Measurements from ENCODE around the gene SKAP1.

GRCh38 chr17:48132385-48132784 lies 297.6 kb downstream of the SKAP1 start:
- TF ChIP-seq, protein P1, sequence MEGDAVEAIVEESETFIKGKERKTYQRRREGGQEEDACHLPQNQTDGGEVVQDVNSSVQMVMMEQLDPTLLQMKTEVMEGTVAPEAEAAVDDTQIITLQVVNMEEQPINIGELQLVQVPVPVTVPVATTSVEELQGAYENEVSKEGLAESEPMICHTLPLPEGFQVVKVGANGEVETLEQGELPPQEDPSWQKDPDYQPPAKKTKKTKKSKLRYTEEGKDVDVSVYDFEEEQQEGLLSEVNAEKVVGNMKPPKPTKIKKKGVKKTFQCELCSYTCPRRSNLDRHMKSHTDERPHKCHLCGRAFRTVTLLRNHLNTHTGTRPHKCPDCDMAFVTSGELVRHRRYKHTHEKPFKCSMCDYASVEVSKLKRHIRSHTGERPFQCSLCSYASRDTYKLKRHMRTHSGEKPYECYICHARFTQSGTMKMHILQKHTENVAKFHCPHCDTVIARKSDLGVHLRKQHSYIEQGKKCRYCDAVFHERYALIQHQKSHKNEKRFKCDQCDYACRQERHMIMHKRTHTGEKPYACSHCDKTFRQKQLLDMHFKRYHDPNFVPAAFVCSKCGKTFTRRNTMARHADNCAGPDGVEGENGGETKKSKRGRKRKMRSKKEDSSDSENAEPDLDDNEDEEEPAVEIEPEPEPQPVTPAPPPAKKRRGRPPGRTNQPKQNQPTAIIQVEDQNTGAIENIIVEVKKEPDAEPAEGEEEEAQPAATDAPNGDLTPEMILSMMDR (conservative IDR thresholded peaks at IDR 0.05 in 1 of 2, IDR thresholded peaks at IDR 0.05 in 1 of 2; ENCODE audit: extremely low read depth in 1 of 2, insufficient read depth in 1 of 2, low read depth in 1 of 2, low read length in 2 of 2) = no peak
- TF ChIP-seq EZH2 (IDR thresholded peaks at IDR 0.05; ENCODE audit: borderline replicate concordance, low read length) = no peak

All from mammary epithelial cell (primary cell).